Activated T-cell treated with anti-CD3 and anti-CD28 coated beads, Interleukin-2, amount 50 U/mL, for 1 hour (primary cell): ENCODE measurements around the gene FAF2.

Source experiments
- DNase-seq: peaks from one replicate; pipeline ENCODE4 v3.0.0-alpha.2; 2020

Gene FAF2

DNA sequence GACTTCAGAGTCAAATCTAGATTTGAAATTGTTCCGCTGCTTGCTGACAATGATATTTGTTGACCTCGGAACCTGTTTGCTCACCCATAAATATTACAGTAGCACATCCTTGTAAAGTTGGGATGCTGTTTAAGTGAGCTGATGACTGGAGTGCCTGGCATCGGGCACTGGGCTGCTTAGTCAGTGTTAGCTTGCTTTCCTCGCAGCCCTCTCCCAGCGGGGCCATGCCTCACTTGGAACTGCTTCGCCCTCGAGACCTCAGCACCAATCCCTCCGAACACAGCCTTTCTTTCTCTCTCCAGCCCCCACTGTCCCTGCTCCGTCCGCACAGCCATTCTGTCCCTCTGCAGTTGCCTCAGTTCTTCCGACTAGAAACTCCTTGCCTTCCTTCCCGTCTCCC is 65.6 kb downstream of the FAF2 start:
- no peak for DNase-seq

GRCh38 chr5:176514244-176514950 is 66.2 kb downstream of the FAF2 start:
- no peak for DNase-seq

- DNase-seq, result no peak
Observed at GRCh38 chr5:176515396-176515795, 67.2 kb downstream of the FAF2 start.

- DNase-seq, result no peak
Observed at GRCh38 chr5:176517053-176517661, 69.0 kb downstream of the FAF2 start.

DNA sequence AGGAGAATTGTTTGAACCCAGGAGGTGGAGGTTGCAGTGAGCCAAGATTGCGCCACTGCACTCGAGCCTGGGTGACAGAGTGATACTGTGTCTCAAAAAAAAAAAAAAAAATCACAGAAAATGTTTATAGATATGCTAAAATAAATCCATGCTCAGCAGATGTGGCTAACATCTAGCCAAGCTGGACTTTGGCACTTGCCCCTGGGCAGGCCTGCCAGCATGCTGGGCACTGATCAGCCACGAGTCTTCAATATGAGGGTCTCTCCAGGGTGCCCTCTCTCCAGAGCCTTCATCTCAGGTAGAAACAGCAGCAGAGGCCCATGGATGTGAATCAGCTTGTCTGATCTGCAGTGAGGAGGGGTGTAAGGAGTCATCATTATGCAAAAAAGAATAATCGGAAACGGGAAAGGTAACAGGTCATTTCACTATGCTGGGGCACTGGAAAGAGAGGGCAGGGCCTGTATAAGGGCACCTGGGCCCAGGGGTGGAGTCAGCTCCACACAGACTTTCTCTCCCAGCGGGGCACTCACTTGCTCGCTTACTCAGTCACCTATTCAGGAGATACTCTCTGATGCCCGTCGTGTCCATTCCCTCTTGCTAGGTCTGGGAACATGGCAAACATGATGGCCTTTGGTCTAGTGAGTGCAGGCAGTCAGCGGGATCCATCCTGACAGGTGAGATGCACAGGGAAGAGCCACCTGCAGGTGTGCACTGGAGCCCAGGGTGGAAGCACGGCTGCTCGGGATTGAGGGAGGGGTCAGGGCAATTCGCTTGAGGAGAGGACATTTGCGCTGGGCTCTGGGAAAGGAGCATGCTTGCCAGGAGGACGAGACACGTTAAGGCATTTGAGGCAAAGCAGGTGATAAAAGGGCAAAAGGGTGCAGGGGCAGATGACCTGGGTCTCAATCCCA is 71.9 kb downstream of the FAF2 start:
- DNase-seq, result no peak

GRCh38 chr5:176521286-176521685 is 73.1 kb downstream of the FAF2 start:
- DNase-seq, result no peak

GRCh38 chr5:176521699-176522263 is 73.6 kb downstream of the FAF2 start:
- no peak for DNase-seq

- DNase-seq, result no peak
Observed at GRCh38 chr5:176524138-176524537, 76.0 kb downstream of the FAF2 start.

- DNase-seq, result no peak
Observed at GRCh38 chr5:176524987-176525386, 76.8 kb downstream of the FAF2 start.

GRCh38 chr5:176525677-176526076 is 77.5 kb downstream of the FAF2 start:
- DNase-seq, result no peak

DNA sequence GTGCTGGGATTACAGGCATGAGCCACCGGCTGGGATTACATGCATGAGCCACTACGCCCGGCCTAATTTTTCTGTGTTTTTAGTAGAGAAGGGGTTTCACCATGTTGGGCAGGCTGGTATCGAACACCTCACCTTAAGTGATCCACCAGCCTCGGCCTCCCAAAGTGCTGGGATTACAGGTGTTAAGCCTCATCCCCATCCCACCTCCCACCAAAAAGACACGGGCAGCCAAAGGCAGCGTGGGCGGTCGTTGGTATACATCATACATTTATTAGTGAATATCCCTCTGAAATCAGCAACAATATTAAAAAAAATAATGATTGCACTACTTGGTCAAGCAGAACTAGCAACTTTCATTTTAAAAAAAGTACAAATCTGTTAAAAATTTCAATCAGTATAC is 78.3 kb downstream of the FAF2 start:
- DNase-seq, result no peak

DNA sequence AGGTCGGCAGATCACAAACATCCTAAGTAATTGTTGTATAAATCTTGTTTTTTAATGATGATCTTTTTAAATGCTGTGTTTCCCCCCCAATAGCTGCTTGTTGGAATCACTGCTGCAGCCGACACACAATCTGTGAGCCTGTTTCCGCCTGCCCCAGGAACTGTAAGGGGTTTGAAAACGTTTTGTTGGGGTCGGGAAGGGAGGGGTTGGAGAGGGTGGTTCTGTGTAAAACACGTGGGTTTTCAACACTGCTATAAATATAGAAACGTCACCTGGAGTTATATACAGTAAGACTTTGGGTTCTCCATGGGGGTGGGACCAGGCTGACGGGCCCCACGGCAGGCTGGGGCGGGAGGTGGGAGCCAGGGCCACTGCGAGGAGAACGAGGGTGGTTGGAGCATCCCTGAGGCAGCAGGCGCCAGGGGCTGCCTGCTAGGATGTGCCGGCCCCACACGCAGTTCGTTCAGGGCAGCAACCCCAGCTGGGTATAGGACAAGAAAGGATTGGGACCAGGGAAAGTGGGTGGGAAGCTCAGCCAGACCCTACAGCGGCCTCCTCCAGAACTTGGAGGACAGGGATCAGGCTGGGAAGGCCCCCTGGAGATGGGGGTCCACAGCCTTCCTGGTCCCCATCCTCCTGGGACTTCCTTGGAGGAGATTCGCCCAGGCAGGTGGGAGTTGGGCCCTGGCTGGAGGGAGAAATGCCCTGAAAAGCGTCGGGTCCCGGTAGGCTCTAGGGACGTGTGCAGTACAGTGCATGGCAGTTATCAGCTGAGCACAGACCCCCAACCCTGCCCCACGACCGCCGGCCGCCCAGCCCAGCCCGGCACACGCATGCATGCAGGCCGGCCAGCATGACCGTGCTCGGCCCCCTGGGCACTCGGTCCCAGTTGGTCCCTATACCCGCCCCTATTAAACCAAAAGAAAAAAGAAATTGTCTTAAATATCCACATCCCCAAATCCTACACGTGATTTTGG is 79.3 kb downstream of the FAF2 start:
- DNase-seq, result no peak

GRCh38 chr5:176528301-176528700 is 80.1 kb downstream of the FAF2 start:
- DNase-seq, result no peak

DNA sequence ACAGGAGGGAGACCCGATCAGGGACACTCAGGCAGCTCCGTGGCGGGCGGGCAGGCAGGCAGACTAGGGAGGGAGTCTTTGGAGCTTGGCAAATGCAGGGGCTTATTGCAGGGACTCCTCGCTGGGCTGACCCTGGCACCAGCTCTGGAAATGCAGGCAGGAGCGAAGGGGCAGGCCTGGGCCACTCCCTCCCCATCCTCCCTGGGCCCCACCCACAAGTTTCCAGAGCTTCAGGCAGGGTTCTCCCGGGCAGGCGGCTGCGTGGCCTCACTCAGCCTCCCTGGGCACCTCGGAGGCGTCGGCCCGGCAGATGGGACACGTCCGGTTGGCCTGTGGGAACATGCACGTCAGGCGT is 80.6 kb downstream of the FAF2 start:
- no peak for DNase-seq

- DNase-seq, result no peak
Observed at GRCh38 chr5:176529116-176529740, 81.0 kb downstream of the FAF2 start.

DNA sequence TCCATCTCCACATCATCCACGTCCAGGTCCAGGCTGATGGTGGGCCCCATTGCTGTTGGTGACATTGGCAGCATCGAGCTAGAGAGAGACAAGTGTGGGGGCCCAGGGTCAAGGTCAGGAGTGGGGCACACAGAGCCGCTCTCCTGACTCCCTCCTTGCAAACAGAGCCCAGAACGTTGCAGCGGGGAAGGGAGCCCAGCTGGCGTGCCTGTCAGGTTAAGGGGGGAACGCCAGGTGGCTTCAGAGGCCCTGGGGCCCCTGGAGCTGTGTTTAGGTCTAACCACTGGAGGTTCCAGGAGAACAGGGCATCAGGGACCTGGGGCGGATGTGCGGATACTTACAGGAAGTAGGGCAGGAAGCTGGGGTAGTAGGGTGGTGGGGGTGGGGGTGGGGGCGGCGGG is 81.6 kb downstream of the FAF2 start:
- DNase-seq, result peak; percentile 63

GRCh38 chr5:176530393-176530982 is 82.3 kb downstream of the FAF2 start:
- DNase-seq, result peak; percentile 34

DNA sequence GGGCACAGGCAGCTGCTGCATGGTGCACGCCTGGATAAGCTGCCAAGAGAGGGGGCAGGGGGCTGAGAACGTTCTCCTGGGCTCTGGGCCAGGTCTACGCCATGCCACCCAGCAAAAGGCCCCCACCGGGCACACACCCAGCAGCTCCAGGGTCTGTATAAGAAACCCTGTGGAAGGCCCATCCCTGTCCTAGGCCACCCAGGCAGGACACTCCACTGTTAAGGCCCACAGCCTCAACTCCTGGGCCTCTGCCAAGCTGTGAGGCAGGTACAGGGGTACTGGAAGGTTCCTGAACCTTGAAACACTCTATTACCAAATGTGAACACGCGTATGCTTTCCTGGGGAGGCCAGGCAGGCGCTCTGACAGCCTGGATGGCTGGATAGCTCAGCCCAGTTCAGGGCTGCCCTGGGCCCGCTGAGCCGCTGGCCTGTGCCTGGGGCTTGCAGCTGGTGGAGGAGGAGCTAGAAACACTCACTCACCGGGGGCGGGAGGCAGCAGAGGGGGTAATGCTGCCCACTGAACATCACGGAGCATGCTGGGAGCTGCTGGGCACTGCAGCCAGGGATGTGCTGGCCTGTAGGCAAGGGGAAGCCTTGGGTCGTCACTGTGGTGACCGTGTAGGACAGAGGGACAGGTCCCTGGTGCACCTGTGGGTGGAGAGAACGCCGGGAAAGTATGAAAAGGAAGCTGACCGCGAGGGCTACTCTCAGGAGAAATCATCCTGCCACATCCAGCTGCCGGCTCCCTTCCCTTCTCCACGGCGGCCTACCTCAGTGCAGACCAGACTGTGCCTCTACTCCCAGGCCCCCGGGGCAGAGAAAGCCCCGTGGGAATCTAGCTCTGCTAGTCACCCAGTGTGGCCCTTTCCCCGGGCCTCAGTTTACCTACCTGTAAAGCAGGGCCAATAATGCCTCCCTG is 83.1 kb downstream of the FAF2 start:
- no peak for DNase-seq

DNA sequence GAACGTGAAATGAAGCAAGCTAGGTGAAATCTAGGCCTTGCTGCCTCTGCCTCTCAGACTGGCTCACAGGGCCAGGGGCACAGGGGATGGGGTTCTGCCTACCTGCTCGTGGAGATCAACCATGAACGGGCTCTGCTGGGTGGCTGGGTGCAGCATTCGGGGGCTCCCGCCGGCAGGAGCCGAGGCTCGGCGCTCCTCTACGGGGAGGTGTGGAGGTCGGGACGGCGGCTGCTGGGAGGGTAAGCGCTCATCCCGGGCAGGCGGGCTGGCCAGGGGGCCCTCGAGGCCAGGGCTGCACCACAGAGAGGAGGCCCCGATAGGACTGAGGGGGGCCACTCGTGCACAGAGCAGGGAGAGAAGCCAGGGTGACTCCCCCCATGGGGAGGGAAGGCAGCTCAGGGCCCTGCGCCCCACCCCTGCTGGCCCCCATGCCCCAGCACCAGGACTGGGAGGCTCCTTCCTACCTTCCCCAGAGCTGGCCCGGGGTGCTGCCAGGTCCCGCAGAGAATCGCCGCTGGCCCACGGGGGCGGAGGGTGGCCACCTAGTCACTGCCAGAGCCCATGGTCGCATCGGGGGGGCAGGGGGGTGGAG is 83.8 kb downstream of the FAF2 start:
- no peak for DNase-seq

GRCh38 chr5:176532795-176533194 is 84.6 kb downstream of the FAF2 start:
- DNase-seq, result no peak
